Measurements from ENCODE around the gene KLHL30.

Gene KLHL30

GRCh38 chr2:238187618-238188548 is 49.4 kb downstream of the KLHL30 start:
- DNase-seq, result no peak

- DNase-seq, result no peak
Observed at GRCh38 chr2:238190445-238190844, 52.0 kb downstream of the KLHL30 start.

All from activated CD8-positive, alpha-beta memory T cell treated with anti-CD3 and anti-CD28 coated beads, Interleukin-2, amount 50 U/mL, for 4 hours (primary cell).